GM10847 (cell line): ENCODE data around the gene CDC42BPG.

ENCODE experiments used
- POLR2A ChIP-seq: IDR thresholded peaks from 2 replicates; pipeline ENCODE4 v1.6.1; 2011; ENCODE audit not compliant: insufficient read length; ENCODE audit errors: extremely low read depth

CDC42BPG gene

GRCh38 chr11:64835616-64836447, 8.6 kb downstream of the CDC42BPG start:
- TF ChIP-seq POLR2A = no peak

GRCh38 chr11:64834723-64835615, 9.5 kb downstream of the CDC42BPG start:
- TF ChIP-seq POLR2A = no peak

DNA sequence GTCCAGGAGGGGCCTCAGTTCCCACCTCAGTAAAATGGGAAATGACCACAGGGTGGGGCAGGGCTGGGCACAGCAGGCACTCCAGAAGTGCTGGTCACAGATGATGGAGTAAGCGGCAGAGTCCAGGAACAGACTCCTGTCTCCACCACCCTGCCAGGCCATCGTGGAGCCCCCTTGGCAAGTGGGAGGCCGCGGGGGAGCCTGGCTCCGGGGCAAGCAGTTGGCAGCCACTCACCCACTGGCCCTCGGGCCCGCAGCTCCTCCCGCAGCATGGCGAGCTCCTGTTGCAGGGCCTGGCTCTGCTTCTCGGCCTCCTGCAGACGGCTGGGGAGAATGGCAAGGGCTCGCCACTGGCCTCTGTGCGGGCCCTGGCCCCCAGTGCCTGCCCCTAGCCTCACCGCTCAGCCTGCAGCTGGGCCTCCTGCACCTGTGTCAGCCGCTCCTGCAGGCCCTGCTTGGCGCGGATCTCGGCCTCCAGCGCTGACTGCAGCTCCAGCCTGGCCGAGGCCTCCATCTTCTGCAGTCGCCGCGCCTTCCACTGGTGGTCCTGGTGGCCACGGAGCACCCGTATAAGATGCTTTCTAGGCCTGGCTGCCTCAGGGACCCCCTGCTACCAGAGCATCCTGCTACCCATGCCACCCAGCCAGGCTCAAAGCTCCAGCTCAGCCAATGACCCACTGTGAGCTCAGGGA, 10.3 kb downstream of the CDC42BPG start:
- TF ChIP-seq POLR2A = no peak

- no peak for TF ChIP-seq POLR2A
Observed at GRCh38 chr11:64833509-64833908, 10.9 kb downstream of the CDC42BPG start.

- TF ChIP-seq POLR2A = no peak
Observed at GRCh38 chr11:64833198-64833502, 11.3 kb downstream of the CDC42BPG start.

GRCh38 chr11:64832467-64833197, 11.8 kb downstream of the CDC42BPG start:
- no peak for TF ChIP-seq POLR2A

GRCh38 chr11:64831411-64831891, 13.0 kb downstream of the CDC42BPG start:
- TF ChIP-seq POLR2A = no peak

DNA sequence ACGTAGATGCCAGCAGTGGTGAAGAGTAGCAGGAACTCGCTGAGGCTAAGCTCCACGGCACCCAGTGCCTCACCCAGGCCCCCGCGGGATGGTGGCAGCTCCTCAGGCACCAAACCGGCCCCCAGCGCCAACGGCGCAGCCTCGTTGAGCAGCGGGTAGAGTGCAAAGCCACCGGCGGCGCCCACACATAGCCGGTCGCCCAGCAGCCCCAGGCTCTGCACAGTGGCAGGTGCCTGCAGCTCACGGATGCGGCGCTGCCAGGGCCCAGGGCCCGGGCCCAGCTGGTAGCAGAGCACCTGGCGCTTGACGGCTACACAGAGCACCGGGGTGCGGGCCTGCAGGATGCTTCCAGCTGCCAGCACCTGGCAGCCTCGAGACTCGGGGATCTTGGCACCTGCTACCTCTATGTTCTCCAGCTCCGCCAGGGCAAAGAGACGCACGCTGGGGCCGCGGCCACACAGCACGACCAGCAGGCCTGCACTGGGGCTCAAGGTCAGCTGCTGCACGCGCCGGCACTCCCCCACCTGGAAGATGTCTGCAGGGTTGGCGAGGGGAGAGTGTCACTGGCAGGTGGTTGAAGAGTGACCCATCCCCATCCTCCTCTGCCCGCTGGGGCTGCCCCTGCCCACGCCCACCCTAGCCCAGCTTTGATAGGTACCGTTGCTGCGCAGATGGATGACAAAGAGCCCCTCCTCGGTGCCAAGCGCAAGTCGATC, 14.8 kb downstream of the CDC42BPG start:
- no peak for TF ChIP-seq POLR2A

- no peak for TF ChIP-seq POLR2A
Observed at GRCh38 chr11:64827451-64827839, 17.0 kb downstream of the CDC42BPG start.

DNA sequence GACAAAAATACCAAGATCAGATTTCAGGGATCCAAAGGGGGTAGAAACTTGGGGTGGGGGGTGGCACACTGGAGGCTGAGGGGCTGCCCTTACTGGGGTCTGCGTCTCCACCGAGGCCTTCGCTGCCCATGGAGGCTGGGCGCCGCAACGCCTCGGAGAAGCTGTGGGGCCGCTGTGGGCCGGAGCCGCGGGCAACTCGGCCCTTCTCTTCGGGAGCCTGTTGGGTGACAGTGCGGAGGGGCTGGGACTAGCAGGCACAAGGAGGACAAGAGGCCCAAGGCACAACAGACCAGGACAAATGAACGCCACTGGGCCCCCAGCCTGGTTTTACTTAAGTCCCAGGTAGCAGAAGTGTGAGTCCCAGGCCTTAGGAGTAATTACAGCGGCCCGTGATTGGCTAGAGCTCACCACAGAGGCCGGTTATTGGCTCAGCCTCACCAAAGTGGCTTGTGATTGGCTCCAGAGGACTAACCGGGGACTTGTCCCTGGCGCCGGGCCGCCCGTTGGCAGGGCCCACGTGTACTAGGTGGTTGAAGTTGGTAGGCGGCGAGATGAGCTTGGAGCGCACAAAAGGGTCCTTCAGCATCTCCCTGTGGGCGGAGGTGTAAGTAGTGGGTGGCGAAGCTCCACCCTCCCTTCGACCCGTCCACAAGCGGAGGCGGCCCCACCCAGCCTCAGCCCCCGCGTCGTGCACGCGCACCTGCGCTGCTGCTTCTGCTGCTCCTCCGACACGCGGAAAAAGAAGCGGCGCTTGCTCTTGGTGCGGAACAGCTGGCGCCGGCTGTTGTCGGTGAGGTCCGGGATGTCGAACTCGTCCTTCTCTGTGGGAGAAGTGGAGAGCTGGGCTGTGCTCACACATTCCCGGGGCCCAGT, 17.6 kb downstream of the CDC42BPG start:
- no peak for TF ChIP-seq POLR2A

DNA sequence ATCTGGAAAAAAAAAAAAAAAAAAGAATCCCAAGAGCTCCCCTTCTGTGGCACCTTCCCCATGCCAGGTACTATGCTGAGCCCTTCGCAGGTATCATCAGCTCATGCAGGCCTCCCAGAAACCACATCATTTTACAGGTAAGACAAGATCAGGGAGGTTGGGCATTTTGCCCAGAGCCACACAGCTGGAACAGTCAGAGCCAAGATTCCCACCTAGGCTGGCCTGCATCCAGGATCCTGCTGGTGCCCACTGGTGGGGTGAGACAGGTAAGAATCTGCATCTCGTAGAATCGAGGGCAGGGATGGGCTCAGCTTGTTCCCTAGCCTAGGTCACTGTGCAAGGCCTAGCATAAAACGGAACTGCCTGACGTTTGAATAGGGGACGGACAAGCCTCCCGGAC, 18.4 kb downstream of the CDC42BPG start:
- no peak for TF ChIP-seq POLR2A

DNA sequence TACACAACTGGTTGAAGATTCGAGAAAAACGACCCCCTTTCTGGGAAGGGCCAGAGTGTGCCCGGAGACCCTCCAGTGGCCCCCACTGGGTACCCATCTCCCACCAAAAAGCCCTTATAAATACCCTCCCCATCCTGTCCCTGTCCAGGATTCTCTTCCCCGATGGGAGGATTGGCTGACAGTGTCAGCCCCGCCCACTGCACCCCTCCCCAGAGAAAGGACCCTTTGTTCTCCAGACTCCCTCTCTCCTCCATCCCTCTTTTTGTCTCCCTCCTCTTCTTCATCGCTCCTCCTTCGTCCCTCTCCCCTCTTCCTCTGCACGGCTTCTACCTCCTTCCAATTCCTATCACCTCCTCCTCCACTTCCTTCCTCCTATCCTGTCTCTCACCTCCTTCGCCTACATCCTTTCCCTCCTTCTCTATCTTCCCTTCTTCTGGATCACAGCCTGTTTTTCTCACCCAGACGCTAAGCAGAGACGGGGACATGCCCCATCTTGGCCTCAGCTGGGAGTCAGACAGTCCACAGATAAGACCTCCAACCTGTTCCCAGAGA, 20.8 kb downstream of the CDC42BPG start:
- no peak for TF ChIP-seq POLR2A

GRCh38 chr11:64817476-64817875, 27.0 kb downstream of the CDC42BPG start:
- no peak for TF ChIP-seq POLR2A
